ENCODE results near the gene RIC8B.

RIC8B gene

DNA sequence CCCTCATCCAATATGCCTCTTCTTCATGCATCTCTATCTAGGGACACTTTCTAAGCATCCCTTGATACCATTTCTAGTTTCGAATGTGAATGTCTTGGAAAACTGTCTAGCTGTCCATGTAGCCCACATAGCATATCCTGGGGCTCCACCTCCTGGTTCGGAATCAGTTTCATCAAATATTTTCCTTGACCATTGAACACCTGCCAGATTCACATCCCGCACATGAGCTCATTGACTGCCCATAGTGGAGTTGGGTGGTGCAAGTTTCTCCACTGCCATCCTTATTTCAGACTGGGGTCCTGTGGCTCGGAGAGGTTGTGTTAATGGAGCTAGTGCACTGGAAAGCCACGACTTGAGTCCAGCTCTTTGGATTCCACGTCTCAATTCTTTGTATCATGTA, 122.6 kb downstream of the RIC8B start:
- Histone ChIP-seq H3K9ac (ENCODE audit: low read length) (no peak overlapping the region), H3K27ac (ENCODE audit: low read depth, low read length) (no peak overlapping the region), H3K27me3 (ENCODE audit: control insufficient read depth in 1 of 2, insufficient read depth in 2 of 2, low read length in 2 of 2) (no peaks in the 10 kb centered on the region), H3K36me3 (ENCODE audit: insufficient read depth, low read length) (no peaks in the 10 kb centered on the region), H3K4me3 (ENCODE audit: low read depth in 1 of 2, low read length in 2 of 2) (no peak overlapping the region), H3K9me3 (ENCODE audit: low read length) (no peaks in the 10 kb centered on the region), H3K4me1 (ENCODE audit: insufficient read depth, low read length) (no peaks in the 10 kb centered on the region)

GRCh38 chr12:106897981-106898901, 123.8 kb downstream of the RIC8B start:
- Histone ChIP-seq H3K36me3 (ENCODE audit: insufficient read depth, low read length) (no peaks in the 10 kb centered on the region), H3K27ac (ENCODE audit: low read depth, low read length) (no peak overlapping the region), H3K4me3 (ENCODE audit: low read depth in 1 of 2, low read length in 2 of 2) (no peak overlapping the region), H3K4me1 (ENCODE audit: insufficient read depth, low read length) (no peaks in the 10 kb centered on the region), H3K27me3 (ENCODE audit: control insufficient read depth in 1 of 2, insufficient read depth in 2 of 2, low read length in 2 of 2) (no peaks in the 10 kb centered on the region), H3K9me3 (ENCODE audit: low read length) (no peaks in the 10 kb centered on the region), H3K9ac (ENCODE audit: low read length) (no peak overlapping the region)

GRCh38 chr12:106900554-106900953, 126.1 kb downstream of the RIC8B start:
- Histone ChIP-seq H3K9me3 (ENCODE audit: low read length) (no peaks in the 10 kb centered on the region), H3K9ac (ENCODE audit: low read length) (no peak overlapping the region), H3K36me3 (ENCODE audit: insufficient read depth, low read length) (no peaks in the 10 kb centered on the region), H3K4me3 (ENCODE audit: low read depth in 1 of 2, low read length in 2 of 2) (no peak overlapping the region), H3K4me1 (ENCODE audit: insufficient read depth, low read length) (no peaks in the 10 kb centered on the region), H3K27me3 (ENCODE audit: control insufficient read depth in 1 of 2, insufficient read depth in 2 of 2, low read length in 2 of 2) (no peaks in the 10 kb centered on the region), H3K27ac (ENCODE audit: low read depth, low read length) (no peak overlapping the region)

DNA sequence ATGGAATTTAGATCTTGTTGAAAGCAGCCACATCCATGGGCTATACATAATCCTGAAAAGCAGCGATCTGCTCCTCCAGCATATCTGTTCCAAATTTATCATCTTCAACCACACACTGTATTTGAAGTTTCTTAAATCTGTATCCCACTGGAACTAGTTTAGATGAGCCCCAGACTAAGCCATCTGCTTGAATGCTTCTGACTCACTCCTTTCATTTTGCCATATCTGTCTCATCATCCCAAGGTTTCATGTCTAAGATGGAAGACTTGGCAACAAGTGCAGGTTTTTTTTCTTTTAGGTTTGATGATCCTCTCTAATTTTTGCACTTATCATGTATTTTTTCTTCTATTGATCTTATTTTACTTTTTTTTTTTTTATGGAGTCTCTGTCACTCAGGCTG, 126.8 kb downstream of the RIC8B start:
- Histone ChIP-seq H3K27ac (ENCODE audit: low read depth, low read length) (no peak overlapping the region), H3K27me3 (ENCODE audit: control insufficient read depth in 1 of 2, insufficient read depth in 2 of 2, low read length in 2 of 2) (no peaks in the 10 kb centered on the region), H3K9ac (ENCODE audit: low read length) (no peak overlapping the region), H3K36me3 (ENCODE audit: insufficient read depth, low read length) (no peaks in the 10 kb centered on the region), H3K4me3 (ENCODE audit: low read depth in 1 of 2, low read length in 2 of 2) (no peak overlapping the region), H3K4me1 (ENCODE audit: insufficient read depth, low read length) (no peaks in the 10 kb centered on the region), H3K9me3 (ENCODE audit: low read length) (no peaks in the 10 kb centered on the region)

DNA sequence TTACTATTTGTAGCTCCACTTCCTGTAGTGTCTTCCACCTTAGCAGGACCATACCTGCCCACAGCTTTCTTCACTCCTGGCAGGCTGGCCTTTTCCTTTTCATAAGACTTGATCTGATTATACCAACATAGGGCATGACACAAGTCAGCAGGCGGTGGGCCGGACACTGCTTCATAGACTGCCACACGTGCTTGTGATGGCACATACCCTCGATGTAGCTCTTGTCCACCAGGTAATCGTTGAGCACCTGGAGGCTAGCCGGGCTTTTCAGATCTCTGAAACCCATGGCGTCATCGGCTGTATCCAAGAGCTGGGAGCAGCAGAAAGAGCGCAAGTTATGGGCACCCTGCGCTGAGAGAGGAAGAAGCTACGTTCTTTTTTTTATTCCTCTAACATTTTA, 127.6 kb downstream of the RIC8B start:
- no peaks in the 10 kb centered on the region for H3K4me1 ChIP-seq (ENCODE audit: insufficient read depth, low read length)
- H3K4me3 ChIP-seq (ENCODE audit: low read depth in 1 of 2, low read length in 2 of 2) = no peak overlapping the region
- no peaks in the 10 kb centered on the region for H3K36me3 ChIP-seq (ENCODE audit: insufficient read depth, low read length)
- H3K27me3 ChIP-seq (ENCODE audit: control insufficient read depth in 1 of 2, insufficient read depth in 2 of 2, low read length in 2 of 2) = no peaks in the 10 kb centered on the region
- H3K27ac ChIP-seq (ENCODE audit: low read depth, low read length) = no peak overlapping the region
- no peak overlapping the region for H3K9ac ChIP-seq (ENCODE audit: low read length)
- no peaks in the 10 kb centered on the region for H3K9me3 ChIP-seq (ENCODE audit: low read length)

GRCh38 chr12:106903241-106903945, 128.9 kb downstream of the RIC8B start:
- H3K27ac ChIP-seq (ENCODE audit: low read depth, low read length) = no peak overlapping the region
- peaks cover 0 to 1% of the 10 kb centered on the region in 2 donors for H3K27me3 ChIP-seq (ENCODE audit: control insufficient read depth in 1 of 2, insufficient read depth in 2 of 2, low read length in 2 of 2)
- H3K9ac ChIP-seq (ENCODE audit: low read length) = peak overlapping the region; percentile 22
- no peaks in the 10 kb centered on the region for H3K36me3 ChIP-seq (ENCODE audit: insufficient read depth, low read length)
- H3K4me3 ChIP-seq (ENCODE audit: low read depth in 1 of 2, low read length in 2 of 2) = peak overlapping the region; percentile 2 to 45
- H3K9me3 ChIP-seq (ENCODE audit: low read length) = no peaks in the 10 kb centered on the region
- H3K4me1 ChIP-seq (ENCODE audit: insufficient read depth, low read length) = no peaks in the 10 kb centered on the region

GRCh38 chr12:106906715-106907114, 132.2 kb downstream of the RIC8B start:
- no peaks in the 10 kb centered on the region for H3K36me3 ChIP-seq (ENCODE audit: insufficient read depth, low read length)
- H3K4me3 ChIP-seq (ENCODE audit: low read depth in 1 of 2, low read length in 2 of 2) = no peak overlapping the region
- no peaks in the 10 kb centered on the region for H3K9me3 ChIP-seq (ENCODE audit: low read length)
- H3K27me3 ChIP-seq (ENCODE audit: control insufficient read depth in 1 of 2, insufficient read depth in 2 of 2, low read length in 2 of 2) = peaks cover 0 to 4% of the 10 kb centered on the region in 2 donors
- no peak overlapping the region for H3K27ac ChIP-seq (ENCODE audit: low read depth, low read length)
- H3K9ac ChIP-seq (ENCODE audit: low read length) = no peak overlapping the region
- H3K4me1 ChIP-seq (ENCODE audit: insufficient read depth, low read length) = no peaks in the 10 kb centered on the region

DNA sequence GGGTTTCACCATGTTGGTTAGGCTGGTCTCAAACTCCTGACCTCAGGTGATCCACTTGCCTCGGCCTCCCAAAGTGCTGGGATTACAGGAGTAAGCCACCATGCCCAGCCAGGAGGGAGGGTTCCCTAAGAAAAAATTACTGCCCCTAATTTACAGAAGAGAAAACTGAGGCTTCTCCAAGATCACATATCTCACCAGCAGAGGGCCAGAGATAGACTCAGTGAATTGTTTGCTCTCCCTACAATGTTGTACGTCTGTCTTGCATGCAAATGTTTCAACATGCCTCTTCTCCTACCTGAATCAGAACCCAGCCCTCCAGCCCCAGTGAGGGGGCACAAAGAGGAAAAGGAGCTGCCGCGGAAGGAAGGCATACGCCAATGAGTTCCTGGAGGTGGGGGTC, 132.9 kb downstream of the RIC8B start:
- H3K9ac ChIP-seq (ENCODE audit: low read length) = no peak overlapping the region
- no peak overlapping the region for H3K4me3 ChIP-seq (ENCODE audit: low read depth in 1 of 2, low read length in 2 of 2)
- no peaks in the 10 kb centered on the region for H3K4me1 ChIP-seq (ENCODE audit: insufficient read depth, low read length)
- no peaks in the 10 kb centered on the region for H3K9me3 ChIP-seq (ENCODE audit: low read length)
- no peak overlapping the region for H3K27ac ChIP-seq (ENCODE audit: low read depth, low read length)
- H3K36me3 ChIP-seq (ENCODE audit: insufficient read depth, low read length) = no peaks in the 10 kb centered on the region
- peaks cover 0 to 4% of the 10 kb centered on the region in 2 donors for H3K27me3 ChIP-seq (ENCODE audit: control insufficient read depth in 1 of 2, insufficient read depth in 2 of 2, low read length in 2 of 2)

GRCh38 chr12:106907846-106908245, 133.4 kb downstream of the RIC8B start:
- Histone ChIP-seq H3K27ac (ENCODE audit: low read depth, low read length) (no peak overlapping the region), H3K27me3 (ENCODE audit: control insufficient read depth in 1 of 2, insufficient read depth in 2 of 2, low read length in 2 of 2) (peaks cover 0 to 4% of the 10 kb centered on the region in 2 donors), H3K36me3 (ENCODE audit: insufficient read depth, low read length) (no peaks in the 10 kb centered on the region), H3K9me3 (ENCODE audit: low read length) (no peaks in the 10 kb centered on the region), H3K9ac (ENCODE audit: low read length) (no peak overlapping the region), H3K4me3 (ENCODE audit: low read depth in 1 of 2, low read length in 2 of 2) (no peak overlapping the region), H3K4me1 (ENCODE audit: insufficient read depth, low read length) (no peaks in the 10 kb centered on the region)

- H3K4me3 ChIP-seq (ENCODE audit: low read depth in 1 of 2, low read length in 2 of 2) = no peak overlapping the region
- H3K27me3 ChIP-seq (ENCODE audit: control insufficient read depth in 1 of 2, insufficient read depth in 2 of 2, low read length in 2 of 2) = peaks cover 0 to 4% of the 10 kb centered on the region in 2 donors
- H3K9me3 ChIP-seq (ENCODE audit: low read length) = no peaks in the 10 kb centered on the region
- H3K36me3 ChIP-seq (ENCODE audit: insufficient read depth, low read length) = no peaks in the 10 kb centered on the region
- H3K27ac ChIP-seq (ENCODE audit: low read depth, low read length) = no peak overlapping the region
- no peak overlapping the region for H3K9ac ChIP-seq (ENCODE audit: low read length)
- H3K4me1 ChIP-seq (ENCODE audit: insufficient read depth, low read length) = no peaks in the 10 kb centered on the region
Observed at GRCh38 chr12:106908561-106908960, 134.1 kb downstream of the RIC8B start.

GRCh38 chr12:106910202-106910601, 135.7 kb downstream of the RIC8B start:
- Histone ChIP-seq H3K27ac (ENCODE audit: low read depth, low read length) (no peak overlapping the region), H3K4me3 (ENCODE audit: low read depth in 1 of 2, low read length in 2 of 2) (no peak overlapping the region), H3K9me3 (ENCODE audit: low read length) (no peaks in the 10 kb centered on the region), H3K4me1 (ENCODE audit: insufficient read depth, low read length) (no peaks in the 10 kb centered on the region), H3K36me3 (ENCODE audit: insufficient read depth, low read length) (no peaks in the 10 kb centered on the region), H3K9ac (ENCODE audit: low read length) (no peak overlapping the region), H3K27me3 (ENCODE audit: control insufficient read depth in 1 of 2, insufficient read depth in 2 of 2, low read length in 2 of 2) (peaks cover 0 to 4% of the 10 kb centered on the region in 2 donors)
